Pancreas (tissue), 10 donors: Measurements from ENCODE around the gene GLA. TPM values are rescaled to one million over a fixed set of nuclear protein-coding genes. Genes with fewer than 3 reads are reported as not detected.

ENCODE experiments used
- ATAC-seq, 4 donors: fragments of 200-7000 bp; cut with Tn5 transposase; one replicate each; pipeline versions ENCODE4 v1.8.0 to v1.9.1; 2020; ENCODE audit warnings: mild to moderate bottlenecking in 4 of 4, moderate library complexity in 4 of 4
- DNase-seq, 6 donors: peaks; one replicate each; pipeline ENCODE4 v3.0.0-alpha.2; 2020
- FAIRE-seq: peaks from 2 replicates; lab custom pipeline; 2012; peaks lifted over from hg19 to GRCh38; lab: Jason Lieb, UNC
- H3K27ac ChIP-seq, 4 donors: fragments of 200-600 bp; sonication (generic); 1 replicate in 3 of 4; 2 replicates in 1 of 4; pipeline versions ENCODE4 v1.5.0 to v1.8.0; 2020
- H3K27me3 ChIP-seq, 4 donors: fragments of 200-600 bp; one replicate each; pipeline ENCODE4 v1.8.0; 2021
- H3K36me3 ChIP-seq, 3 donors: fragments of 200-600 bp; sonication (generic) in 1 of 3; one replicate each; pipeline versions ENCODE4 v1.5.0 to v1.8.0; 2020 to 2021
- H3K4me1 ChIP-seq, 3 donors: fragments of 200-600 bp; one replicate each; pipeline ENCODE4 v1.8.0; 2021
- H3K4me3 ChIP-seq, 4 donors: fragments of 200-600 bp; sonication (generic) in 2 of 4; one replicate each; pipeline versions ENCODE4 v1.5.0 to v1.8.0; 2020 to 2021
- H3K9me3 ChIP-seq, 4 donors: fragments of 200-600 bp; one replicate each; pipeline ENCODE4 v1.8.0; 2021
- CTCF ChIP-seq, 4 donors: fragments of 200-600 bp; sonication (generic) in 3 of 4; IDR thresholded peaks; one replicate each; pipeline versions ENCODE4 v1.5.0 to v1.8.0; 2021; ENCODE audit warnings: antibody characterized with exemption in 4 of 4
- WGBS, 2 donors: extraction: QIAGEN DNeasy Blood & Tissue Kit; methylation state at CpG; one replicate each; pipeline ENCODE4 v1.1.7; 2013; 5-methylcytosine and 5-hydroxymethylcytosine counted together
- intact Hi-C, 3 donors: fragments of 100-400 bp; cut with DNase I; formaldehyde crosslinking; loops; one replicate each; pipeline versions ENCODE4 v1.11.1 to v1.14.2; 2022
- polyA plus RNA-seq, 2 donors: library from polyadenylated mRNA; stranded (reverse); fragments of 200-250 nt; gene quantifications; one replicate each; pipeline ENCODE4 v1.2.3, GENCODE V29; 2013
- total RNA-seq, 6 donors: library from RNA; stranded (reverse); fragmentation: NEBNext Ultra II Directional in 4 of 6; extraction: Animal tissue kit (Norgen Biotek cat#: 25700) in 4 of 6; gene quantifications; one replicate each; pipeline versions ENCODE4 v1.2.1 to v1.2.4, GENCODE V29; 2021 to 2023
- donor health status: healthy with polysubstance abuse.
- donor health status: DM: no; HTN: no; CAD: no; lungs with moderate emphysema.
- donor health status: DM: no; HTN: no; CAD: no.
- donor health status: control.
- donor health status: control.
- donor health status: Bipolar disorder and iron deficiency.
- donor health status: DM: yes; HTN: yes; CAD: no.
- donor health status: DM: no; HTN: no; CAD: no.
- donor health status: DM: no; HTN: no; CAD: no.
- donor health status: DM: yes; HTN: yes; CAD: no.

The GLA gene
- total and polyA plus RNA-seq, 8 donors = 5.1 to 20.5 (median 8.8) TPM

- intact Hi-C loops = no loop called here
- DNase-seq (peak in 3 of 6 donors; percentile 8 to 17 (median 11)), FAIRE-seq (no peak), ATAC-seq (peak in 3 of 4 donors; percentile 38 to 84 (median 83))
- Histone ChIP-seq H3K27ac (no peak overlapping the region), H3K27me3 (peaks cover 0 to 18% (median 0%) of the 10 kb centered on the region in 4 donors), H3K36me3 (no peaks in the 10 kb centered on the region), H3K4me1 (no peaks in the 10 kb centered on the region), H3K9me3 (no peaks in the 10 kb centered on the region), H3K4me3 (no peak overlapping the region)
- peak in 2 of 4 donors; percentile 19 to 34 for TF ChIP-seq CTCF (IDR thresholded peaks at IDR 0.05)
- 26 to 32% methylated on average over 5 of the region's 5 CpGs for WGBS, 2 donors
These were observed 50.4 kb downstream of the GLA start for GRCh38 chrX:101357166-101357795.

GRCh38 chrX:101349193-101349562 lies 58.5 kb downstream of the GLA start:
- Histone ChIP-seq H3K4me1 (no peaks in the 10 kb centered on the region), H3K4me3 (peak overlapping the region in 3 of 4 donors; percentile 42 to 61 (median 60)), H3K27me3 (peaks cover 0 to 12% (median 0%) of the 10 kb centered on the region in 4 donors), H3K36me3 (no peaks in the 10 kb centered on the region), H3K27ac (peak overlapping the region in 1 of 4 donors; percentile 64), H3K9me3 (no peaks in the 10 kb centered on the region)
- DNase-seq (no peak), ATAC-seq (no peak), FAIRE-seq (no peak)
- no peak for TF ChIP-seq CTCF (IDR thresholded peaks at IDR 0.05)
- WGBS, 2 donors = 20 to 37% methylated on average over 4 of the region's 4 CpGs
- intact Hi-C loops = no loop called here

GRCh38 chrX:101348452-101349192 lies 59.1 kb downstream of the GLA start, which contains the start of gene TIMM8A:
TSS of gene TIMM8A (minus strand) at chrX:101348742. CDS start at chrX:101348664, 78 bp downstream.
- no peaks in the 10 kb centered on the region for H3K9me3 ChIP-seq
- H3K36me3 ChIP-seq = no peaks in the 10 kb centered on the region
- no peak for FAIRE-seq
- TF ChIP-seq CTCF (IDR thresholded peaks at IDR 0.05) = no peak
- H3K27me3 ChIP-seq = peaks cover 0 to 10% (median 0%) of the 10 kb centered on the region in 4 donors
- H3K27ac ChIP-seq = peak within 1 kb of the TSS; percentile 25 to 83 (median 70)
- ATAC-seq = peak; percentile 99
- no peaks in the 10 kb centered on the region for H3K4me1 ChIP-seq
- WGBS, 2 donors = 1 to 32% methylated on average over 55 of the region's 55 CpGs
- intact Hi-C loops = no loop called here
- DNase-seq = peak; percentile 71 to 88 (median 76)
- H3K4me3 ChIP-seq = peak within 1 kb of the TSS; percentile 42 to 61 (median 54)

GRCh38 chrX:101347859-101348451 lies 59.8 kb downstream of the GLA start:
- Histone ChIP-seq H3K27ac (peak overlapping the region in 1 of 4 donors; percentile 64), H3K4me1 (no peaks in the 10 kb centered on the region), H3K9me3 (no peaks in the 10 kb centered on the region), H3K36me3 (no peaks in the 10 kb centered on the region), H3K27me3 (peaks cover 0 to 7% (median 0%) of the 10 kb centered on the region in 4 donors), H3K4me3 (peak overlapping the region; percentile 42 to 61 (median 54))
- FAIRE-seq = no peak
- intact Hi-C loops = no loop called here
- DNase-seq = peak in 1 of 6 donors; percentile 11
- no peak for TF ChIP-seq CTCF (IDR thresholded peaks at IDR 0.05)
- ATAC-seq = peak; percentile 9 to 39 (median 24)
- WGBS, 2 donors = 1 to 25% methylated on average over 14 of the region's 14 CpGs

Other genes starting within 250 kb of the GLA start
- under 1 TPM in 3 of 6 donors, not detected in 3; 0.06 to 0.31 (median 0.06) TPM for gene DRP2, start 188.1 kb downstream of the GLA start, total RNA-seq
- under 1 TPM; 0.02 to 0.04 TPM for gene DRP2, start 188.1 kb downstream of the GLA start, polyA plus RNA-seq
- gene TAF7L, start 116.6 kb downstream of the GLA start, total RNA-seq = under 1 TPM in 1 of 6 donors, not detected in 5; 0.08 TPM
- under 1 TPM in 1 of 2 donors, not detected in 1; 0.05 TPM for gene TAF7L, start 116.6 kb downstream of the GLA start, polyA plus RNA-seq
- gene TIMM8A, start 59.2 kb downstream of the GLA start, total RNA-seq = 1 to 10 TPM; 2.7 to 6.5 (median 5.7) TPM
- gene TIMM8A, start 59.2 kb downstream of the GLA start, polyA plus RNA-seq = 1 to 10 TPM; 2.0 to 3.2 TPM
- 1 to 10 TPM in 3 of 6 donors, under 1 TPM in 3; 0.43 to 5.6 (median 0.97) TPM for gene BTK, start 21.7 kb downstream of the GLA start, total RNA-seq
- gene BTK, start 21.7 kb downstream of the GLA start, polyA plus RNA-seq = 1 to 10 TPM in 1 of 2 donors, under 1 TPM in 1; 0.53 to 1.7 TPM
- gene RPL36A, start 16.9 kb downstream of the GLA start, total RNA-seq = 100 to 1,000 TPM in 4 of 6 donors, 10 to 100 TPM in 2; 78.4 to 258 (median 115) TPM
- 1,000 to 10,000 TPM; 1,169 to 1,515 TPM for gene RPL36A, start 16.9 kb downstream of the GLA start, polyA plus RNA-seq
- 10 to 100 TPM; 15.0 to 32.8 (median 23.3) TPM for gene HNRNPH2, start 297 bp upstream of the GLA start, total RNA-seq
- 10 to 100 TPM; 16.2 to 42.5 TPM for gene HNRNPH2, start 297 bp upstream of the GLA start, polyA plus RNA-seq
- 1 to 10 TPM; 3.2 to 9.4 (median 6.4) TPM for gene ARMCX4, start 77.5 kb upstream of the GLA start, total RNA-seq
- 10 to 100 TPM; 11.9 to 13.5 TPM for gene ARMCX4, start 77.5 kb upstream of the GLA start, polyA plus RNA-seq
- gene ARMCX1, start 142.6 kb upstream of the GLA start, total RNA-seq = 10 to 100 TPM in 2 of 6 donors, 1 to 10 TPM in 4; 5.2 to 14.2 (median 9.7) TPM
- 10 to 100 TPM in 1 of 2 donors, 1 to 10 TPM in 1; 9.0 to 16.8 TPM for gene ARMCX1, start 142.6 kb upstream of the GLA start, polyA plus RNA-seq
- 10 to 100 TPM; 20.9 to 33.0 (median 26.0) TPM for gene ARMCX6, start 210.1 kb upstream of the GLA start, total RNA-seq
- gene ARMCX6, start 210.1 kb upstream of the GLA start, polyA plus RNA-seq = 10 to 100 TPM; 15.7 to 34.5 TPM
- 10 to 100 TPM; 35.9 to 49.9 (median 42.3) TPM for gene ARMCX3, start 215.2 kb upstream of the GLA start, total RNA-seq
- gene ARMCX3, start 215.2 kb upstream of the GLA start, polyA plus RNA-seq = 10 to 100 TPM; 37.4 to 48.7 TPM